HL-60 (cell line): Measurements from ENCODE around the gene PCYOX1L.

Experiments
- DNase-seq, 2 experiments: peaks; one replicate each; pipeline ENCODE4 v3.0.0-alpha.2; 2010 to 2020; ENCODE audit warnings: low read depth in 1 of 2, low spot score in 1 of 2
- H3K27ac ChIP-seq: fragments of 250-450 bp; sonication (Bioruptor Pico); replicated peaks from 2 replicates; pipeline ENCODE4 v1.5.1; 2020; ENCODE audit warnings: mild to moderate bottlenecking, moderate library complexity
- H3K27me3 ChIP-seq: fragments of 250-450 bp; sonication (Bioruptor Pico); 2 replicates; pipeline ENCODE4 v1.5.1; 2021; ENCODE audit warnings: mild to moderate bottlenecking, moderate library complexity; ENCODE audit not compliant: insufficient read depth, poor library complexity, severe bottlenecking
- H3K4me3 ChIP-seq: replicated peaks from 2 replicates; pipeline ENCODE4 v1.5.1; 2011; ENCODE audit warnings: mild to moderate bottlenecking, control low read depth, low read length; ENCODE audit not compliant: insufficient read depth
- CTCF ChIP-seq: IDR thresholded peaks from one replicate; pipeline ENCODE4 v1.5.1; 2011; ENCODE audit warnings: low read length, control low read depth, inconsistent platforms; ENCODE audit not compliant: insufficient read depth
- GABPA ChIP-seq: IDR thresholded peaks from 2 replicates; pipeline ENCODE4 v1.6.1; 2012; ENCODE audit warnings: low read depth
- POLR2AphosphoS5 ChIP-seq: IDR thresholded peaks from 2 replicates; pipeline ENCODE4 v1.6.1; 2012; ENCODE audit warnings: low read depth
- REST ChIP-seq: IDR thresholded peaks from 2 replicates; pipeline ENCODE4 v1.6.1; 2012; ENCODE audit warnings: low read depth; ENCODE audit not compliant: insufficient replicate concordance
- SPI1 ChIP-seq: IDR thresholded peaks from 2 replicates; pipeline ENCODE4 v1.6.1; 2012; ENCODE audit warnings: low read depth, mild to moderate bottlenecking, borderline replicate concordance

Gene PCYOX1L

GRCh38 chr5:149379818-149380374, 22.1 kb downstream of the PCYOX1L start:
- no peak for DNase-seq
- TF ChIP-seq REST (no peak), SPI1 (no peak), GABPA (no peak), POLR2AphosphoS5 (no peak), CTCF (no peak)
- H3K4me3 ChIP-seq = no peak overlapping the region

GRCh38 chr5:149380466-149381121, 22.7 kb downstream of the PCYOX1L start:
- Histone ChIP-seq H3K4me3 (no peak overlapping the region), H3K27me3 (no peaks in the 10 kb centered on the region), H3K27ac (no peak overlapping the region)
- TF ChIP-seq SPI1 (no peak), CTCF (no peak), POLR2AphosphoS5 (no peak), GABPA (no peak), REST (no peak)
- no peak for DNase-seq

More at GRCh38 chr5:149379818-149380374, 22.1 kb downstream of the PCYOX1L start:
- Histone ChIP-seq H3K27me3 (no peaks in the 10 kb centered on the region), H3K27ac (no peak overlapping the region)

- DNase-seq = no peak
Measured at GRCh38 chr5:149381261-149381985, 23.6 kb downstream of the PCYOX1L start.

More at GRCh38 chr5:149381261-149381985, 23.6 kb downstream of the PCYOX1L start:
- H3K4me3 ChIP-seq = no peak overlapping the region
- no peak overlapping the region for H3K27ac ChIP-seq
- TF ChIP-seq GABPA = no peak
- no peak for TF ChIP-seq POLR2AphosphoS5
- TF ChIP-seq SPI1 = no peak
- no peak for TF ChIP-seq REST
- TF ChIP-seq CTCF = no peak
- no peaks in the 10 kb centered on the region for H3K27me3 ChIP-seq
